Measurements from ENCODE around the gene TRIO.

The TRIO gene

DNA sequence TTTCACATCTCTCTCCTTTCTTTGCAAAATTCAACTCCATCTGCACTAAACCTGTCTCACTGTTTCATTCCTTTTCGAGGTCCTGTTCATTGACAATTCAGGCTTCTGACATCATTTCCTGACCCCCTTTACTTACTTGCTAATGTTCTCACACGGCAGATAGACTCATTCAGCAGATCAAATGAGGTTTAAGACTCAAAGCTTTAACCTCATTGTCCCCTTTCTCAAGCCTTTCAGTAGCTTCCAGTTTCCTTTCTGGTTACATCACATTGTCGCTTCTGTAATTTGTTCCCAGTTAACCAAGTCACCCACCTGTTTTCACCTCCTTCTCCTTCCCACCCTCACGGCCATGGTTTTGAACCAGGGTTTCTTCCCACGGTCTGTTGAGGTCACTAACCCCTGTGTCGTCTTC is 295.1 kb downstream of the TRIO start:
- DNase-seq (ENCODE audit: low read depth), result no peak

- no peak for DNase-seq (ENCODE audit: low read depth)
These were observed 296.1 kb downstream of the TRIO start for GRCh38 chr5:14439087-14439871.

GRCh38 chr5:14440223-14440581 is 297.1 kb downstream of the TRIO start:
- DNase-seq (ENCODE audit: low read depth), result no peak

GRCh38 chr5:14440582-14441431 is 297.7 kb downstream of the TRIO start:
- DNase-seq (ENCODE audit: low read depth), result no peak

- DNase-seq (ENCODE audit: low read depth), result no peak
These were observed 298.5 kb downstream of the TRIO start for GRCh38 chr5:14441641-14442040.

- no peak for DNase-seq (ENCODE audit: low read depth)
These were observed 299.4 kb downstream of the TRIO start for GRCh38 chr5:14442536-14442935.

DNA sequence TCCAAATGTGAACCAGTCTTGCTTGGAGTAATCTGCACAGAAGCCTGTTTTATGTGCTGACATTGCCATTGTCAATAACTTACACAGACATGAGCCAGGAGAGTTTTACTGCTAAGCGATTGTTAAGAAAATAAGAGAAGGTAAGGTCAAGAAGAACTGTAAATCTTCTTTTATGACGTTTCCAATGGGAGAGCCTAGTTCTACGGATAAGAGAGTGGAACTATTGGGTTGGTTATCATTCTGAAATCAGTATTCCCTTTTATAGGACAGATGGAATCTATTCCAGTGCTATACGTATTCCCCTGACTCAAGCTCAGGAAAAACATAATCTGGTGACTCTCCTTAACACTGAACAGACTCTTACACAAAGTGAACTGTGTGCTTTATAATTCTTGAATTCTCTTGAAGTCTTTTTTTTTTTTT is 300.5 kb downstream of the TRIO start:
- DNase-seq (ENCODE audit: low read depth), result no peak

DNA sequence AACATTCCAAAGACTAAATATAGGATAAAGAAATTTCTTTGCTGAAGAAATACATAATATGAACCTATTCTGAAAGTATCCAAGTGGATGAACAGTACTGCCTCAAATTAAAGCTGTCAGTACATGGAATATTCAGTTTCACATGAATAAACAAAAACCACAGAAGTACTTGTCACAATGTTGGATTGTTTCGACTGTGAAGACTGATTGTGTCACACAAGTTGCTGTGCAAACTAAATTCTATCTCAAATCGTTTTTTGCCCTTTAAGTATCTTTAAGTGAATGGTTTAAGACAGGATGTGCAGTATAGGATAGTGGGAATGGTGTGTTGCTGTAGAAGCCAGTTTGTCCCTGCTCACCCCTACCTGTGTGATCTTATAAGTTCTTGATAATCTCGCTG is 301.0 kb downstream of the TRIO start:
- no peak for DNase-seq (ENCODE audit: low read depth)

- DNase-seq (ENCODE audit: low read depth), result no peak
These were observed 301.9 kb downstream of the TRIO start for GRCh38 chr5:14445013-14445412.

DNA sequence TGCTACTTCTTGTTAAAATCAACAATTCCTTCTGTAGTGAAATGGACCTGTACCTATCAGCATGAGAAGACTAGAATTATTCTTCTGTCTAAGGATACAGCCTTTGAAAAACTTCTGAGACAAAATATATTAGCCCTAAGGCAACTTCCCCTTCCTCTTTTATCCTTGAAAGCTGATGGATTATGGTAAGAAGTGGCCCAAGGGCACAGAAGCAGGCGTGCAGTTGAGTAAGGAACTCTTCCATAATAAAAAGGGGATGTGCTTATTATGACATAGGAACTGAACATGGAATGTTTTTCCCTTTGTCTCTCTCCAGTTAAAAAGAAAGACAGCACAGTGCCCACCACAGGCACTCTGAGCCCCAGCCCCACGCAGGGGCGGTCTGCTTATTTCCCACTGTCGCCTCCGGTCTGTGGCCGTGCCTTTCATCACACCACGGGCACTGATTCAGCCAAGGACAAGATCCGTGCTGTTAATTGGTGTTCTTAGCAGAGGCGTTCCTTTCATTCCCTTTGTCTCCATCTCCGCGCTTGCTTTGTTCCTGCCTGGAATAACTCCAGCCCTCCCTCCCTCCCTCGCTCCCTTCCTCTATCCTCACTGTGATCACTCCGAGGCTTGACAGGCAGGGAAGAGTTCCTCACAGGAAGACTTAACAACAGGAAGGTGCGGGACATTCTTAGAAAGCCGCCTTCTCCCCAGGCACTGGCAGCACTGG is 302.6 kb downstream of the TRIO start:
- no peak for DNase-seq (ENCODE audit: low read depth)

DNA sequence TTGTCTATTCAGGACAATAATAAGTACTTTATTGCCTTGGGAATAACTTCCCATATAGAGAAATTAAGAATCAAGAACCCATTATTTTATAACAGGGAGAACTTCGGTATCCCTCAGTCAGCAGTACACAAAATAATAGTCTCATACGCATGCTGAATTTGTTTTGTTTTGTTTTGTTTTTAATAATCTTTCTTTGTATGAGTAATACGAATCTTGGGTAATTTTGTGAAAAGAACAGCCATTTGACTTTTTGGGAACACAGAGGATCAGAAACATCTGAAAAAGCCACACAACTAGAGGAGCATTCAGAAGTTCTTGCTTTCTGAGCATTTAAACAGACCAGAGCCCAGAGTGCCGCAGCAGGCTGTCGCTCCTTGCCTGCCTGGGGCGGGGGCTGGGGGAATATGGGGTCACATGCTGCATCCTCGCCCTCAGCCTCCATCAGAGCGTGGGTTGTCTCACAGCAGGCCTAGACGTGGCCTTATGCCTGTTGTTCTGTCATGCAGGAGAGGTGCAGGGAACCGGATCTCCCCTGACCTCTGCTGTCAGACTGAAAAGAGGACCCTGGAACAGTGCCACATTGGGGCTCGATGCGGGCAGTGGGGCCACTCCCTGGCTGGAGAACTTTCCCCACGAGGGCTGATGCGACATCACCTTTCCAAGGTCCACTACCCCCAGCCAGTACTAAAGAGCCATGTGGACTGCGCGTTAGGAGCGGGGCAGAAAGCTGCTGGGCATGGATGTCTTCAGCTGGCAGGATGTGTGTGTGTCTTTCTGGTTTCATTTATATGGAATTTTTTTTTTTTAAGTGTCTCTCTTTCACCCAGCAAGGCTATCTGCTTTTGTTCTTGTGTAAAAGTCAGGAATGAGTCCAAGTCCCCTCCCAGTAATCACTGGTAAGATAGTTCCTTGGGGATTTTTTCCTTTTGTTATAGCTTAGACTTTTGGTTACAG is 305.1 kb downstream of the TRIO start:
- DNase-seq (ENCODE audit: low read depth), result no peak

GRCh38 chr5:14449052-14449661 is 306.0 kb downstream of the TRIO start:
- no peak for DNase-seq (ENCODE audit: low read depth)

DNA sequence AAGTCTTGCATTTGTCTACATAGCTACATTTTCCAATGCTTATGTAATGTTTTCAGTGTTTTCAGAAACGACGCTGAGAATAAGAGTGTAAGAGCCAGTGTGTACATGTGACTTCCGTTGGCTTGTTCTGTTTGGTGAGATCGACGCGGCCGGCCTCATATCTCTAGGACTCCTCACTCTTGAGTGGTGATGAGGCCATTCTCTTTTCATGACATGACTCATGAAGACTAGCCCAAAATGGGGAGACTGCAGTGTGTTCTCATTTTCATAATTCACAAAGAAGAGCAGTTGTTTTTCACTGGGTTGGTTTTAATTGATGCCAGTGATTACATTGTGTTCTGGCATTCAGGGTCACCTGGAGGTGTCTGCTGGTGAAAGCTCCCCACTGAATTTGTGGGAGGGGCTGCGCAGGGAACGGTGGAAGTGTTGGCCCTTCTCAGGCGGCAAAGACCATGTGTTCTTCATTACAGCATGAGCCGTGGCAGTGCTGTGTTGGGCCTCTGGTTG is 306.9 kb downstream of the TRIO start:
- no peak for DNase-seq (ENCODE audit: low read depth)

DNA sequence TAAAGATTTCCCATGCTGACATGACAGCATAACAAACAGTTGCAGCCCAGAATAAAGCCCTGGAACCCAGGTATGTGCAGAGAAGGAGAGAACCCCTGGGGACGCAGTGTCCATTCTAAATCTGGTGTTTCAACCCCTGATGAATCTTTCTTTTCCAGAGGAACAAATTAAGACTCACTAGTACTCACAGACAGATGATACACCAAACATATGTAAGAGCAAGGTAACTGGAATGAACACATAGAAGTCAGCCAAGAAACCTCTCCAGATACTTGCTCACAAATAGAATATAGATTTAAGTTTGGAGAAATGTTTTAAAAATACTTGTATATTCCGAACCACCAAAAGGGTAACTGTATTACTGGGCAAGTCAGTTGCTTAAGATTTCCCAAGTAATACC is 307.6 kb downstream of the TRIO start:
- DNase-seq (ENCODE audit: low read depth), result no peak

- DNase-seq (ENCODE audit: low read depth), result no peak
These were observed 308.7 kb downstream of the TRIO start for GRCh38 chr5:14451871-14452270.

DNA sequence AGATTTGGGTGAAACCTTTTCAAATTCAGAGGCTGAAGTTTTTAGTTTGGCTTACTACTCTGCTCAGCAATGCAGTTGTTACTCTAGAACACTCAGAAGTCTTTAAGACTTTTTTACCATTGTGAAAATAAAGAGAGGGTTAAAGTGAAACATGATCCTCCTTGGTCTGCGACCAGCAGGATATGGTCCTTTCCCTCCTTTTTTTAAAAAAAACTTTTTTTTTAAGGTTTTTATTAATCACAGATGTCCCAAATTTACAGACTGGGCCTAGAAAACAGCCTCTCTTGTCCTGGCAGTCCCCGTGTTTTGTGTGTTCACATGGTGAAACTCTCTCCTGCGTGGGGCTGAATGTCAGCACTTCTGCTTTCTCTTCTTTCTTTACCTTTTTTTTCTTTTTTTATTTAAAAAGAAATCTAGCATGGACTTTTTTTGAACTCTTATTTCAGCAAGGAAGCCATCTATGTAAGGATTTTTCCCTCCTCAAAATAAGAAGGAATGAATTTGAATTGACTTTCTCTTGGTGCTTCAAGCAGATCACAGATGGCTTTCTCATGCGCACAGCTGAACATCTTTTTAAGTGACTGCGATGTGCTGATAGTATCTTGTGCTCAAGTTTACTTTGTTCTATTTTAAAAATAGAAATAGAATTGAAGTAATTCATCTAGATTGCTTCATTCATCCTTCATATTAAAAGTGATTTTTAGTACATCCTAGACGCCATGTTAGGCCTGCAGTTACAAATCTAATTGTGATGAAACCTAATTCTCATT is 309.7 kb downstream of the TRIO start:
- DNase-seq (ENCODE audit: low read depth), result no peak

DNA sequence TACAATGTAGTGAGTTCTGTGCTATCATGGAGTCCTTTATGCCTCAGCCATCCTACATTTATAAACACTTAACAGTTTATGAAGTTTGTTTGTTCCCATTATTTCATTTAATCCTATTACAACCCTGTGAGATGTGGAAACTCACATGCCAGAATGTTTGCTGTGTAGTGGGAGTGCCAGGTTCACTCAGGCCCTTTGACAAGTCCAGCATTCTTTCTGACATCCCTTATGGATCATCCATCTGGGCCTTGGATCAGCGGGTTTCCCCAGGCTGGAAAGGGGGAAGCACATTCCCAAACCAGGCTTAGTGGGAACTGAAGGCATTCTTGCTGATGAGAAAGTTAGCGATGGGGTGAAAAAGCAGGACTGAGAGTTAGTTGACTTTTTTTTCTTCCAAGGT is 310.3 kb downstream of the TRIO start:
- DNase-seq (ENCODE audit: low read depth), result no peak

GRCh38 chr5:14455814-14456321 is 312.7 kb downstream of the TRIO start:
- no peak for DNase-seq (ENCODE audit: low read depth)

GRCh38 chr5:14457476-14457875 is 314.3 kb downstream of the TRIO start:
- no peak for DNase-seq (ENCODE audit: low read depth)

GRCh38 chr5:14458414-14458813 is 315.3 kb downstream of the TRIO start:
- DNase-seq (ENCODE audit: low read depth), result no peak

Data from stimulated activated CD8-positive, alpha-beta memory T cell treated with anti-CD3 and anti-CD28 coated beads, Interleukin-12 subunit alpha, Interleukin-12 subunit beta, amount 100 ng/mL, for 4 hours (primary cell).